Heart right ventricle (tissue), 16 donors: Measurements from ENCODE around the gene BTBD9. TPM values are rescaled to one million over a fixed set of nuclear protein-coding genes. Genes with fewer than 3 reads are reported as not detected.

ENCODE experiments used
- ATAC-seq, 8 donors: fragments of 200-7000 bp; cut with Tn5 transposase; one replicate each; pipeline ENCODE4 v1.9.1; 2020; ENCODE audit warnings: mild to moderate bottlenecking in 8 of 8, moderate library complexity in 8 of 8, moderate number of reproducible peaks in 1 of 8
- DNase-seq, 2 donors: peaks; one replicate each; pipeline ENCODE4 v3.0.0-alpha.2; 2020
- H3K27ac ChIP-seq, 10 donors: fragments of 200-600 bp; sonication (generic) in 2 of 10; one replicate each; pipeline versions ENCODE4 v1.5.0 to v1.8.0; 2020 to 2022; ENCODE audit warnings: mild to moderate bottlenecking in 3 of 10
- H3K27me3 ChIP-seq, 7 donors: fragments of 200-600 bp; one replicate each; pipeline ENCODE4 v1.8.0; 2021 to 2022; ENCODE audit warnings: mild to moderate bottlenecking in 2 of 7
- H3K36me3 ChIP-seq, 9 donors: fragments of 200-600 bp; sonication (generic) in 1 of 9; one replicate each; pipeline versions ENCODE4 v1.5.0 to v1.8.0; 2020 to 2022; ENCODE audit warnings: mild to moderate bottlenecking in 2 of 9
- H3K4me1 ChIP-seq, 9 donors: fragments of 200-600 bp; sonication (generic) in 1 of 9; one replicate each; pipeline versions ENCODE4 v1.5.0 to v1.8.0; 2020 to 2022; ENCODE audit warnings: mild to moderate bottlenecking in 4 of 9
- H3K4me3 ChIP-seq, 10 donors: fragments of 200-600 bp; sonication (generic) in 2 of 10; one replicate each; pipeline versions ENCODE4 v1.5.0 to v1.8.0; 2020 to 2022; ENCODE audit warnings: mild to moderate bottlenecking in 7 of 10, moderate library complexity in 2 of 10
- H3K9me3 ChIP-seq, 11 donors: fragments of 200-600 bp in 10 of 11; sonication (generic) in 2 of 11; one replicate each; pipeline versions ENCODE4 v1.5.0 to v1.8.0; 2013 to 2022; ENCODE audit warnings: mild to moderate bottlenecking in 2 of 11, control low read depth in 1 of 11, moderate library complexity in 1 of 11
- WGBS, 2 donors: extraction: QIAGEN DNeasy Blood & Tissue Kit; methylation state at CpG; one replicate each; pipeline ENCODE4 v1.1.7; 2013; ENCODE audit warnings: inconsistent platforms in 1 of 2; 5-methylcytosine and 5-hydroxymethylcytosine counted together
- intact Hi-C, 10 donors: fragments of 100-400 bp; cut with DNase I; formaldehyde crosslinking; loops; one replicate each; pipeline versions ENCODE4 v1.11.1 to v1.14.2; 2022
- polyA plus RNA-seq, 2 donors: library from polyadenylated mRNA; stranded (reverse); fragments of 200-250 nt; gene quantifications; one replicate each; pipeline ENCODE4 v1.2.3, GENCODE V29; 2013
- total RNA-seq, 10 donors: library from RNA; stranded (reverse); fragmentation: NEBNext Ultra II Directional in 3 of 10; extraction: Animal tissue kit (Norgen Biotek cat#: 25700) in 3 of 10; gene quantifications; one replicate each; pipeline versions ENCODE4 v1.2.1 to v1.2.4, GENCODE V29; 2021 to 2023
- TF ChIP-seq, protein P1 (sequence below), 9 donors: fragments of 200-600 bp; sonication (generic) in 2 of 9; IDR thresholded peaks; one replicate each; pipeline versions ENCODE4 v1.5.0 to v1.8.0; 2021 to 2022; ENCODE audit warnings: antibody characterized with exemption in 9 of 9, mild to moderate bottlenecking in 5 of 9, moderate library complexity in 1 of 9
- donor health status: Arrhythmogenic right ventricular cardiomyopathy.
- donor health status: ischemic (EF 13 %, LVEDD 7.1; RV severe dilation, severe dysfunction).
- donor health status: healthy with polysubstance abuse.
- donor health status: DM: no; HTN: yes; CAD: no.
- donor health status: DM: no; HTN: no; CAD: no.
- donor health status: ischemic (EF 25% LVEDD 6.9; RV normal size, moderate dysfunction).
- donor health status: ischemic (EF 25% LVEDD 5.7; RV mildly dilated, moderate dysfunction).
- donor health status: healthy.
- donor health status: DM: yes; HTN: yes; CAD: no.
- donor health status: Ischemic cardiomyopathy.
- donor health status: ischemic (EF 35%, LVEDD 5.7; RV mildly dilated, moderate dysfunction).
- donor health status: nonischemic (EF 11% LVEDD 7.7; RV severe dilation, severe dysfunction).
- donor health status: DM: yes; HTN: yes; CAD: no.
- donor health status: PGD.
- donor health status: ischemic (EF 29% LVEDD 5.4; RV normal size, mild dysfunction).
- donor health status: nonischemic (EF 23%, LVEDD 6.1; RV moderate dilation, normal function).

The BTBD9 gene
- total and polyA plus RNA-seq, 12 donors: 4.2 to 27.7 (median 18.3) TPM

DNA sequence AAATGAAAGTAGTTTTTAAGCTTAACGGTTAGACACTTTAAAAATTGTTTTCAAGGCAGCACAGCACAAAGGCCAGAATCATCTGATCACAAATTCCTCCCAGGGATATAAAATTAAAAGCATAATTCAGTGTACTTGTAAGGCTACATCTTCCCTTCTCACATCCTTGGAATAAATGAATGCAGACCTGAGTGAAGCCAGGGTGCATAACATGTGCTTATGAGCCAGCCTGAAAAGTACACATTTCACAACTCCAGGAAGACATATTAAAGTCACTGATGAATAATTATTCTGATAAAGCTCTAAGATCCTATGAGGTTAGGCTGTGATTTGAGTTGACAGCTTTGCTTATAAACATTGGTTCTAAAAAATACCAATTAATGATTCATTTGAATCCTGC, 163.6 kb downstream of the BTBD9 start:
- TF ChIP-seq, protein P1, sequence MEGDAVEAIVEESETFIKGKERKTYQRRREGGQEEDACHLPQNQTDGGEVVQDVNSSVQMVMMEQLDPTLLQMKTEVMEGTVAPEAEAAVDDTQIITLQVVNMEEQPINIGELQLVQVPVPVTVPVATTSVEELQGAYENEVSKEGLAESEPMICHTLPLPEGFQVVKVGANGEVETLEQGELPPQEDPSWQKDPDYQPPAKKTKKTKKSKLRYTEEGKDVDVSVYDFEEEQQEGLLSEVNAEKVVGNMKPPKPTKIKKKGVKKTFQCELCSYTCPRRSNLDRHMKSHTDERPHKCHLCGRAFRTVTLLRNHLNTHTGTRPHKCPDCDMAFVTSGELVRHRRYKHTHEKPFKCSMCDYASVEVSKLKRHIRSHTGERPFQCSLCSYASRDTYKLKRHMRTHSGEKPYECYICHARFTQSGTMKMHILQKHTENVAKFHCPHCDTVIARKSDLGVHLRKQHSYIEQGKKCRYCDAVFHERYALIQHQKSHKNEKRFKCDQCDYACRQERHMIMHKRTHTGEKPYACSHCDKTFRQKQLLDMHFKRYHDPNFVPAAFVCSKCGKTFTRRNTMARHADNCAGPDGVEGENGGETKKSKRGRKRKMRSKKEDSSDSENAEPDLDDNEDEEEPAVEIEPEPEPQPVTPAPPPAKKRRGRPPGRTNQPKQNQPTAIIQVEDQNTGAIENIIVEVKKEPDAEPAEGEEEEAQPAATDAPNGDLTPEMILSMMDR (IDR thresholded peaks at IDR 0.05): no peak
- H3K4me1 ChIP-seq: peaks cover 0 to 21% (median 0%) of the 10 kb centered on the region in 9 donors
- H3K27ac ChIP-seq: no peak overlapping the region
- no peak overlapping the region for H3K4me3 ChIP-seq
- H3K9me3 ChIP-seq: no peaks in the 10 kb centered on the region
- no peak for ATAC-seq
- H3K27me3 ChIP-seq: no peaks in the 10 kb centered on the region
- DNase-seq: no peak
- intact Hi-C loops: loop anchor here in 1 of 10 donors (10.0 kb wide), 1 partner anchor 151 kb away; no protein-coding TSS in a partner anchor
- H3K36me3 ChIP-seq: no peaks in the 10 kb centered on the region
- WGBS, 2 donors: 92 to 97% methylated on average over 1 of the region's 1 CpG

DNA sequence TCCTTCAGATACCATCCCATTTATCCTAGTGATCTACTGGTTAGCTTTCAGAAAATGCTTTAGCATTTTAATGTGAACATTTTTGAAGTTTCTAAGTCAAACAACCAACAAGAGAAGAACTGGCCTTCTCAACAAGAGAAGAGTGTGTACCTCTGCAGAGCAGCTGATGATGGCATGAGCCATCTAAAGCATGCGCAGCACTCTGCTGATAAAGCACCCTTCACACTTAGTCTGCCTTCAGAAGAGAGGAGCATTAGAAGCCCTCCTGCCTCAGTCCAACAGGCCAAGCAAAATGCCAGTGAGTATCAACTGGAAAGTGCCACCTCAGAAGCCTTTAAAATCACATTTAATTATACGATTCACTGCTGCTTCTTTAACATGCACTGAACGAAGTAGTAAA, 169.2 kb downstream of the BTBD9 start:
- peaks cover 0 to 18% (median 0%) of the 10 kb centered on the region in 9 donors for H3K4me1 ChIP-seq
- no peak overlapping the region for H3K4me3 ChIP-seq
- TF ChIP-seq, protein P1 (IDR thresholded peaks at IDR 0.05): no peak
- whole genome bisulfite sequencing, 2 donors: 92 to 97% methylated on average over 3 of the region's 3 CpGs
- H3K27ac ChIP-seq: no peak overlapping the region
- no peaks in the 10 kb centered on the region for H3K36me3 ChIP-seq
- intact Hi-C loops: loop anchor here in 1 of 10 donors (10.0 kb wide), 1 partner anchor 146 kb away; no protein-coding TSS in a partner anchor
- DNase-seq: no peak
- no peaks in the 10 kb centered on the region for H3K9me3 ChIP-seq
- H3K27me3 ChIP-seq: no peaks in the 10 kb centered on the region
- peak in 1 of 8 donors; percentile 56 for ATAC-seq

DNA sequence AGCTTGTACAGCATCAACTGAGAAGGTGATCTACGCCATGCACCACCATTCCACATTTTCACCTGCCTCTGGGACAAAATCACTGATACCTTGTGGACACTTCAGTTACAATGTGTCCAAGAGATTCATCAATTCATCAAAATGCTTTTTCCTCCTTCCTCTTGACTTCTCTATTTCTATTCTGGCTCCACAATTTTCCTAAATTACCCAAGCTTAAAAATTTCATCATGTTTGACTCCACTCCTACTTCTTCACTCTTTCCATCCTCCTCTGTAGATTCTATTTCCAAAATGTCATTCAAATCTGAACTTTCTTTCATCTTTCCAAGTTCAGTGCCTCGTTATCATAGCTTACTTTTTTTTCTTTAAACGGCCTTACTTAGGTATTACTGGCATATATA, 172.2 kb downstream of the BTBD9 start:
- Histone ChIP-seq H3K36me3 (no peaks in the 10 kb centered on the region), H3K27ac (no peak overlapping the region), H3K4me3 (no peak overlapping the region), H3K4me1 (peaks cover 0 to 18% (median 0%) of the 10 kb centered on the region in 9 donors), H3K9me3 (peaks cover 0 to 8% (median 0%) of the 10 kb centered on the region in 11 donors), H3K27me3 (no peaks in the 10 kb centered on the region)
- WGBS, 2 donors: 88 to 91% methylated on average over 3 of the region's 3 CpGs
- intact Hi-C loops: no loop called here
- TF ChIP-seq, protein P1 (IDR thresholded peaks at IDR 0.05): no peak
- DNase-seq: no peak
- no peak for ATAC-seq

DNA sequence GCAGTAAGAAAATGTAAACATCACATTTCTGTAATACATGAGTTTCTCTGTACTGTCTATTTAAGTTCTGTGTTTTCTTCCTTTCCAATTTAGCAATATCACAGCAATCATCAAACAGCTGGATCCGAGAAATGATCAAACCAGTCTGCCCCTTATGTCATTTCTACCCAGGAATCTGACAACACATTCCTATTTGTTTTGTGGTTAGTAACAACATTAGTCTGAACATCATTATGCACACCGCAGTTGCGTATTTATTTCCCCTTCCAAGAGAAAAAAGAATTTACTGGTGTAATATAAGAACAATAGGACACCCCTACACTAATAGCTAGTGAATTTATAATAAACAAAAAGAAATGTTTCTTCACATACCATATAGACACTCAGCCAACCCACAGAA, 179.5 kb downstream of the BTBD9 start:
- Histone ChIP-seq H3K4me1 (no peaks in the 10 kb centered on the region), H3K27ac (no peak overlapping the region), H3K27me3 (no peaks in the 10 kb centered on the region), H3K36me3 (no peaks in the 10 kb centered on the region), H3K4me3 (no peak overlapping the region), H3K9me3 (peaks cover 0 to 8% (median 0%) of the 10 kb centered on the region in 11 donors)
- ATAC-seq (no peak), DNase-seq (no peak)
- TF ChIP-seq, protein P1 (IDR thresholded peaks at IDR 0.05): no peak
- intact Hi-C loops: no loop called here
- 95 to 96% methylated on average over 3 of the region's 3 CpGs for WGBS, 2 donors
